Measurements from ENCODE around the gene DENND4A. TPM values are rescaled to one million over a fixed set of nuclear protein-coding genes. Genes with fewer than 3 reads are reported as not detected.
"Not testable (repeated sequence)": the region's sequence is repeated elsewhere in the genome, so short reads cannot be mapped to it uniquely, and the experiment has no call there.

DENND4A gene
- polyA plus RNA-seq, 3 donors: 17.1 to 19.6 (median 17.7) TPM

- peak in 2 of 3 donors; percentile 14 to 34 for DNase-seq (ENCODE audit: low read depth in 3 of 3, low spot score in 2 of 3)
Measured at GRCh38 chr15:65790694-65791334, 1.3 kb downstream of the DENND4A start.

- no peak for DNase-seq (ENCODE audit: low read depth in 3 of 3, low spot score in 2 of 3)
Measured at GRCh38 chr15:65789759-65790425, 2.2 kb downstream of the DENND4A start.

- DNase-seq (ENCODE audit: low read depth in 3 of 3, low spot score in 2 of 3): no peak
Measured at GRCh38 chr15:65789105-65789504, 3.0 kb downstream of the DENND4A start.

- no peak for DNase-seq (ENCODE audit: low read depth in 3 of 3, low spot score in 2 of 3)
Measured at GRCh38 chr15:65787260-65787659, 4.8 kb downstream of the DENND4A start.

GRCh38 chr15:65785151-65785550, 6.9 kb downstream of the DENND4A start:
- no peak for DNase-seq (ENCODE audit: low read depth in 3 of 3, low spot score in 2 of 3)

- no peak for DNase-seq (ENCODE audit: low read depth in 3 of 3, low spot score in 2 of 3)
Measured at GRCh38 chr15:65783872-65784271, 8.2 kb downstream of the DENND4A start.

- no peak for DNase-seq (ENCODE audit: low read depth in 3 of 3, low spot score in 2 of 3)
Measured at GRCh38 chr15:65782096-65782495, 10.0 kb downstream of the DENND4A start.

GRCh38 chr15:65778701-65779100, 13.4 kb downstream of the DENND4A start:
- DNase-seq (ENCODE audit: low read depth in 3 of 3, low spot score in 2 of 3): not testable (repeated sequence)

GRCh38 chr15:65778269-65778668, 13.8 kb downstream of the DENND4A start:
- no peak for DNase-seq (ENCODE audit: low read depth in 3 of 3, low spot score in 2 of 3)

- no peak for DNase-seq (ENCODE audit: low read depth in 3 of 3, low spot score in 2 of 3)
Measured at GRCh38 chr15:65777843-65778242, 14.2 kb downstream of the DENND4A start.

- no peak for DNase-seq (ENCODE audit: low read depth in 3 of 3, low spot score in 2 of 3)
Measured at GRCh38 chr15:65777053-65777452, 15.0 kb downstream of the DENND4A start.

GRCh38 chr15:65773386-65774111, 18.5 kb downstream of the DENND4A start:
- no peak for DNase-seq (ENCODE audit: low read depth in 3 of 3, low spot score in 2 of 3)

GRCh38 chr15:65772930-65773329, 19.2 kb downstream of the DENND4A start:
- no peak for DNase-seq (ENCODE audit: low read depth in 3 of 3, low spot score in 2 of 3)

- no peak for DNase-seq (ENCODE audit: low read depth in 3 of 3, low spot score in 2 of 3)
Measured at GRCh38 chr15:65771870-65772269, 20.2 kb downstream of the DENND4A start.

GRCh38 chr15:65769482-65769881, 22.6 kb downstream of the DENND4A start:
- no peak for DNase-seq (ENCODE audit: low read depth in 3 of 3, low spot score in 2 of 3)

- DNase-seq (ENCODE audit: low read depth in 3 of 3, low spot score in 2 of 3): no peak
Measured at GRCh38 chr15:65767895-65768294, 24.2 kb downstream of the DENND4A start.

GRCh38 chr15:65767264-65767595, 24.9 kb downstream of the DENND4A start:
- DNase-seq (ENCODE audit: low read depth in 3 of 3, low spot score in 2 of 3): no peak

GRCh38 chr15:65766422-65767263, 25.4 kb downstream of the DENND4A start:
- no peak for DNase-seq (ENCODE audit: low read depth in 3 of 3, low spot score in 2 of 3)

- no peak for DNase-seq (ENCODE audit: low read depth in 3 of 3, low spot score in 2 of 3)
Measured at GRCh38 chr15:65765106-65765505, 27.0 kb downstream of the DENND4A start.

- no peak for DNase-seq (ENCODE audit: low read depth in 3 of 3, low spot score in 2 of 3)
Measured at GRCh38 chr15:65762914-65763787, 28.9 kb downstream of the DENND4A start.

Data from right renal cortex interstitium (tissue), 3 donors.